NCI-H510A (cell line): ENCODE data around the gene UQCRC2.
"Not testable (repeated sequence)": the region's sequence is repeated elsewhere in the genome, so short reads cannot be mapped to it uniquely, and the experiment has no call there.

Experiments used
- DNase-seq: peaks from one replicate; lab custom pipeline; 2025; lab: John Stamatoyannopoulos, UW

The UQCRC2 gene

GRCh38 chr16:21982108-21982507 lies 28.9 kb downstream of the UQCRC2 start:
- DNase-seq, result no peak

DNA sequence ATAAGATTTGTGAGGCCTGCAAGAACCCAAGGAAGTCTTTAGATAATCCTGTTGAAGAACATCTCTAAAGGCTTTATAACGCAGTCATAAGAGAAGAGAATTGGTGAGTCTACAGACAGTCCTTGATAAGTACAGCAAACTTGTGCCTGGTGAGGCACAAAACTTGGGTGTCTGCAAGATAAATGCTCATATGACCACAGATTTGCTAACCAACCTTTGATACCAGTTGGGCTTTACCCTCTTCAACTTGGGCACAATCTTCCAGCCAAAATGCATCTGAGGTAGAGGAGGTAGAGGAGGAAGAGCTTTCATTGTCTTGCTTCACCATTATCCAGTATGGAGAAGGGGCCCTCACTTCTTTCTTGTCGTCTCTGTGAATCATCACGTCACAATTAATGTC lies 30.9 kb downstream of the UQCRC2 start:
- DNase-seq, result no peak

GRCh38 chr16:21985524-21985923 lies 32.4 kb downstream of the UQCRC2 start:
- no peak for DNase-seq

- DNase-seq, result no peak
Observed at GRCh38 chr16:21986692-21987246, 33.6 kb downstream of the UQCRC2 start.

DNA sequence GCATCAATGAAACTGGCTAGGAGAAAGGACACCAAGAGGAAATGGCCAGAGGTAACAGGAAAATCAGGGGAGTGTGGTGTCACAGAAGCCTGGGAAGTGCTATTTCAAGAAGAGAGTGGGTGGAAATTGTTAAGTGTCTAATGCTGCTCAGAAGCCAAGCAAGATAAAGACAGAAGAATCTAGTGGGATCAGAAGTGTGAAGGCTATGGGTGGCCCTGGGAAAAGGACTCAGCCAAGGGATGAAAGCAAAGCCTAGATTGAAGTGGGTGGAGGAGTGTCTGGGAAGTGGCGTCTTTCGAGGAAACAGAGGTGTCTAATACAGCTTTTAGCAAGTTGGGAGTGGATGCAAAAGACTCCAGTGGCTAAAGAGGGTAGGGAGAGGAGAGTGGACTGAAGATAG lies 34.3 kb downstream of the UQCRC2 start:
- no peak for DNase-seq

DNA sequence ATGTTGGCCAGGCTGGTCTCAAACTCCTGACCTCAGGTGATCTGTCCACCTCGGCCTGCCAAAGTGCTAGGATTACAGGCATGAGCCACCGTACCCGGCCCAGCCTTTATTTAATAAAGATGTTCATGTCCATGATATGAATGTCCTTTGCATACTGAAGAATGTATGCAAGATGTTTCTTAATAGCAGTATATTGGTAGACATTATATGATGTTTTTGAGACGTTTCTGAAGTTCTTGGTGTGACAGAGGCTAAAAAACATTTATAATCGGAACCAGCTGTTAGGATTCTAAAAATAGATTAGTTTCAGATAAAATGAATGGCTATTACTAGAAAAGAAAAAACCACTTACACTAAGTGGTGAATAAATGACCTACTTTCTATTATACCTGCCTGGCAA lies 36.0 kb downstream of the UQCRC2 start:
- no peak for DNase-seq

- no peak for DNase-seq
Observed at GRCh38 chr16:21989751-21990150, 36.6 kb downstream of the UQCRC2 start.

DNA sequence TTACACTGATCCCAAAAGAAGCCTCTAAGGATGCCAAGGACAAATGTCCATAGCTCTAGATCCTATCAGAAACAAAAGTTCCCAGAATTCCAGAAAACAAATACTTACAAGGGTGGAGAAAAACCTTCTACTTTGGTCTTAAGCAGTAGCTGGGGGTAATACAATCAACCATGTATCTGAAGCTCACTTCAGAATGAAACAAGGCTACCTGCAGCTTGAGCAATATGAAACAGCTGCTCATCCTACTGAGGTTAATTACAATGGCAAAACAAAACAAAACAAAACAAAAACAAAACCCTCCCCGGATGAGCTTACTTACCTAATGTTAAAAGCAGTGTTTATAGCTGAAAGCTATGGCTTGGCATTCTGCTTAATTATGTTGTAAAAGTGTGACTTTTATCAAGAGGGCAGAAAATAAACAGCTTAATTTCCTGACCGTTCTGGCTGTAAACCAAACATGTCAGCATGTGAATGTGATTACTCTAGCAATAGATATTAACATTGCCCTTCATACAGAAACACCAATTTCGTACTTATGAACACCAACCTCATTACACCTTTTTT lies 37.3 kb downstream of the UQCRC2 start:
- DNase-seq, result no peak

- no peak for DNase-seq
Observed at GRCh38 chr16:21991621-21992020, 38.5 kb downstream of the UQCRC2 start.

DNA sequence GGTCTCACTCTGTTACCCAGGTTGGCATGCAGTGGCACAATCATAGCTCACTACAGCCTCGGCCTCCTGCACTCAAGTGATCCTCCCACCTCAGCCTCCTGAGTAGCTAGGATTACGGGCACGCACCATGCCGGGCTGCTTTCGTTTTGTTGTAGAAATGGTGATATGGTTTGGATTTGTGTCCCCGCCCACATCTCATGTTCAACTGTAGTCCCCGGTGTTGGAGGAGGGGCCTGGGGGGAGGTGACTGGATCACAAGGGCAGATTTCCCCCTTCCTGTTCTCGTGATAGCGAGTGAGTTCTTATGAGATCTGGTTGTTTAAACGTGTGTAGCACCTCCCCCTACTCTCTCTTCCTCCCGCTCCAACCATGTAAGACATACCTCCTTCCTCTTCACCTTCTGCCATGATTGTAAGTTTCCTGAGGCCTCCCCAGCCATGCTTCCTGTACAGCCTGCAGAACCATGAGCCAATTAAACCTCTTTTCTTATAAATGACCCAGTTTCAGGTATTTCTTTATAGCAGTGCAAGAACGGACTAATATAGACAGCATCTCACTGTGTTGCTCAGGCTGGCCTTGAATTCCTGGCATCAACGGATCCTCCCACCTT lies 41.8 kb downstream of the UQCRC2 start:
- no peak for DNase-seq

GRCh38 chr16:21996923-21997696 lies 43.9 kb downstream of the UQCRC2 start:
- no peak for DNase-seq

- DNase-seq, result no peak
Observed at GRCh38 chr16:21997697-21998480, 44.7 kb downstream of the UQCRC2 start.

DNA sequence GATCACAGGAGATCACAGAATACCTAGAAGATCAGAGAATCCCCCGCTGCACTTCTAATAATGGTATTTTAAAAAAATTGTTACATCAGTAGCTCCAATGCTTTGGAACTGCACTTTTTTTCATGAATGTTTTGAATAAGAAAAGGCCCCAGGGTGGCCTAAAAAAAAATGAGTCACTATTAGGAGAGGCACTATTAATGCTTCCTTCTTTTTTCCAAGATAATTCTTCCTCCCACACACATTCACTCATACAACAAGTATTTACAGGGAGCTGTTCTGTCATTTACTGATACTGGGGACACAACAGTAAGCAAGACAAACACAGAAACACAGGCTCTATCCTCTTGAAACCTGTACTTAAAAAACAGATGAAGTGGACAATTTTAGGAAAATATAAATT lies 48.4 kb downstream of the UQCRC2 start:
- no peak for DNase-seq

GRCh38 chr16:22002047-22002446 lies 48.9 kb downstream of the UQCRC2 start:
- not testable (repeated sequence) for DNase-seq

- no peak for DNase-seq
Observed at GRCh38 chr16:22003195-22003594, 50.0 kb downstream of the UQCRC2 start.

GRCh38 chr16:22004341-22004740 lies 51.2 kb downstream of the UQCRC2 start:
- no peak for DNase-seq

DNA sequence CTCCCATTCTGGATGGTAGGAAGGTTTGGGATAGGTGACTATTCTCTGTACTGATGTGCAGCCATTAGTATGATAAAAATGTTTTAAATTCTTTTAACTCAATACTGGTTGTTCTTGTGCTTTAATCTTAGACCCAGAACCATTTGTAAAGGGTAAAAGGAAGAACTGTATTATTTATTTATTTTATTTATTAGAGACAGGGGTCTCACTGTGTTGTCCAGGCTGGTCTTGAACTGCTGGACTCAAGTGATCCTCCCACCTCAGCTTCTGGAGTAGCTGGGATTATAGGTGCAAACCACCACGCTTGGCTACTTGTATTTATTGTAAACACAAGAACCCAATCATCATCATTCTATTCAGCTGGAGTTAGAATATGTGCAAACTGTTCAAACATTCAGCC lies 52.6 kb downstream of the UQCRC2 start:
- DNase-seq, result no peak

- DNase-seq, result no peak
Observed at GRCh38 chr16:22006636-22007035, 53.5 kb downstream of the UQCRC2 start.

- DNase-seq, result no peak
Observed at GRCh38 chr16:22007159-22007508, 54.0 kb downstream of the UQCRC2 start.

DNA sequence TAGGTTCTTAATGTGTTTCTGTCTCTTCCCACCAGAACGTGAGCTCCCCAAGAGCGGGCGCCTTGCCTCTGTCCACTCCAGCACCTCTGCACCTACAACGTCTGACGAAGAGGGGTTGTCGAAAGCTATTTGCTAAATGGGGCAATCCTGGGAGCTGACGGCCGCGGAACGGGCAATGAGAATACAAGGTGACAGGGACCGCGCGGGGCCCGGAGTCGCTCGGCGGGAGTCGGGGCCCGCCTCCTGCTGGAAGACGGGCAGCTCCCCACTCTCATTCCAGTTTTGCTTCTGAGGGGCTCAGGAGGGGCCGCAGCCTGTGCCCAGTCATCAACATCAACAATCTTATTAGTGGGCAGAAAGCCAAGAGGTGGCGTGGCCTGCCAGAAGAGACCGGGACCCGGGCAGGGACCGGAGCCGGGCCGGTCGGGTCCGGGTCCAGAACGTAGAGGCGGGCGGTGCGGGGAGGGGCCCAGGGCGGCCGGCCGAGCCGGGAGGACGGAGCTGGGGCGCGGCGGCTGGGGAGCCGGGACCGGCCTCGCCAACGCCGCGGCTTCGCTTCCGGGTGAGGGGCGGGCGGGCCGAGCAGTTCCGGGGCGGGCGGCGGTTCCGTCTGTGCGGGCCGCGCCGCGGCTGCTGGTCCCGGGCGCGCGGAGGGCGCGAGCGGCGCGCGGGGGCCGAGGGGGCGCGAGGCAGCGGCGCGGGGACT lies 54.5 kb downstream of the UQCRC2 start, which contains the start of gene MOSMO:
MOSMO (plus strand) TSS at position 603 of the 706 bp plus-strand sequence. CDS start 191 bp downstream, outside the sequence.
- peak; percentile 39 for DNase-seq

DNA sequence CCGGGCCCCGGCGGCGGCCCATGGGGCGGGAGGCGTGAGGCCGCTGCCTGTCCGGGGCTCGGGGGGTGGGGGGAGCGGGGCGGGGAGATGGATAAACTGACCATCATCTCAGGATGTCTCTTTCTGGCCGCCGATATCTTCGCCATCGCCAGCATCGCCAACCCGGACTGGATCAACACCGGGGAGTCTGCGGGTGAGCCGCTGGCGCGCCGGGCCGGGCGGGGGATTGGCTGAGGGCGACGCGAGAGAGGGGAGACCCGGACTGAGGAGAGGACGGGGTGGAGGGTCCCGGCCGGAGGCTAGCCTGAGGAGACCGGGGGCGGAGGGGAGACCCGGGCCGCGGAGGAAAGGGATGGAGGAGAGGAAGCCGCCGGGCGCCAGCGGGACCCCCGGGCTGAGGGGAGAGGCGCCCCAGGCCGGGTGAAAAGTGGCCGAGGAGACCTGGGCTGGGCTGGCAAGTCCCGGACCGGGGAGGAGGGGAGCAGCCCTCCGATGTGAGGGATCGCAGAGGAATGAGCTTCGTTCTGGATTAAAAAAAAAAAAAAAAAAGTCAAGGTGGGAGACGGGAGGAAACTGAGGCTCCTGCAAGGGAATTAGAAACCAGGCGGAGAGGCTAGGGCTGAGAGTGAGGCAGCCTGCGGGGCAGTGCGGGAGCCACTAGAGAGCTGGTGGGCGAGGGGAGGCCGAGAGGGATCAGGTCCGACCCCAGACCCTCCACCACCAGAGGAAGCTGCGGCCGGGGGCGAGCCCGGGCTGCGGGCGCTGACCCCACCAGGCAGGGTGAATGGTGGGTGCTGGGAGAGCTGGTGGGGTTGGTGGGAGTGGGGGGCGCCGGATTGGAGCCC lies 55.3 kb downstream of the UQCRC2 start:
- DNase-seq, result no peak
